ENCODE measurements around the gene TCEA3. TPM values are rescaled to one million over a fixed set of nuclear protein-coding genes. Genes with fewer than 3 reads are reported as not detected.

Gene TCEA3
- total and polyA plus RNA-seq, 7 experiments from 2014 or later = 20.2 to 59.2 (median 49.3) TPM

- Histone ChIP-seq H3K4me1 (ENCODE audit: control insufficient read depth in 2 of 2, insufficient read depth in 2 of 2, low read length in 2 of 2) (peaks cover 6 to 8% of the 10 kb centered on the region in 2 donors), H3K9me3 (ENCODE audit: control insufficient read depth in 2 of 3, low read length in 3 of 3) (peaks cover 10 to 27% (median 12%) of the 10 kb centered on the region in 3 experiments), H3K36me3 (ENCODE audit: control insufficient read depth in 2 of 3, insufficient read depth in 3 of 3, low read length in 3 of 3) (peaks cover 6 to 31% (median 12%) of the 10 kb centered on the region in 3 experiments), H3K4me3 (ENCODE audit: low read length) (no peak overlapping the region), H3K27ac (ENCODE audit: low read depth, low read length) (no peak overlapping the region), H3K27me3 (ENCODE audit: control insufficient read depth in 2 of 2, insufficient read depth in 2 of 2, low read length in 2 of 2) (no peaks in the 10 kb centered on the region)
- Mint-ChIP-seq H3K36me3 (peaks cover 13 to 60% (median 35%) of the 10 kb centered on the region in 5 donors), H3K9me3 (peaks cover 0 to 31% (median 21%) of the 10 kb centered on the region in 11 donors), H3K4me1 (peaks cover 25 to 41% (median 35%) of the 10 kb centered on the region in 7 donors), H3K27me3 (no peaks in the 10 kb centered on the region), H3K4me3 (peak overlapping the region in 9 of 10 donors; percentile 8 to 99 (median 95)), H3K27ac (peak overlapping the region in 2 of 9 donors; percentile 8 to 51)
- ATAC-seq = no peak
- no peak for DNase-seq
- intact Hi-C loops (cut with micrococcal nuclease) = loop anchor here in 1 of 2 donors (10.0 kb wide), 1 partner anchor 259 kb away; no protein-coding TSS in a partner anchor
- ChIA-PET POLR2A (interaction anchor here (3.8 kb wide), 1 partner anchor 21 kb away, joined by 62 read pairs; the partner anchor contains the start of gene HNRNPR), CTCF (interaction anchor here (0.6 kb wide), 1 partner anchor 552 kb away, joined by 4 read pairs; no protein-coding TSS in a partner anchor)
Observed at GRCh38 chr1:23366146-23366545, 58.4 kb downstream of the TCEA3 start.

- no peak for ATAC-seq
- peaks cover 6 to 22% (median 12%) of the 10 kb centered on the region in 3 experiments for H3K36me3 ChIP-seq (ENCODE audit: control insufficient read depth in 2 of 3, insufficient read depth in 3 of 3, low read length in 3 of 3)
Observed at GRCh38 chr1:23362218-23362713, 62.3 kb downstream of the TCEA3 start.

GRCh38 chr1:23358310-23358875 lies 66.2 kb downstream of the TCEA3 start:
- H3K9me3 Mint-ChIP-seq = peaks cover 6 to 55% (median 34%) of the 10 kb centered on the region in 11 donors
- no peaks in the 10 kb centered on the region for H3K27me3 Mint-ChIP-seq
- POLR2A ChIA-PET = interaction anchor here (0.6 to 0.7 kb wide), 3 partner anchors 9 to 294 kb away, joined by 3 read pairs; no protein-coding TSS in a partner anchor
- intact Hi-C loops (cut with micrococcal nuclease) = no loop called here
- H3K4me1 Mint-ChIP-seq = peaks cover 4 to 14% (median 6%) of the 10 kb centered on the region in 7 donors
- CTCF ChIA-PET = no interaction called here
- H3K36me3 ChIP-seq (ENCODE audit: control insufficient read depth in 2 of 3, insufficient read depth in 3 of 3, low read length in 3 of 3) = peaks cover 6 to 18% (median 12%) of the 10 kb centered on the region in 3 experiments
- DNase-seq (no peak), ATAC-seq (no peak)
- H3K27ac ChIP-seq (ENCODE audit: low read depth, low read length) = no peak overlapping the region
- H3K4me3 Mint-ChIP-seq = no peak overlapping the region
- H3K36me3 Mint-ChIP-seq = peaks cover 26 to 67% (median 54%) of the 10 kb centered on the region in 5 donors
- H3K9me3 ChIP-seq (ENCODE audit: control insufficient read depth in 2 of 3, low read length in 3 of 3) = peaks cover 10 to 37% (median 22%) of the 10 kb centered on the region in 3 experiments
- no peaks in the 10 kb centered on the region for H3K4me1 ChIP-seq (ENCODE audit: control insufficient read depth in 2 of 2, insufficient read depth in 2 of 2, low read length in 2 of 2)
- H3K27ac Mint-ChIP-seq = no peak overlapping the region
- no peak overlapping the region for H3K4me3 ChIP-seq (ENCODE audit: low read length)
- H3K27me3 ChIP-seq (ENCODE audit: control insufficient read depth in 2 of 2, insufficient read depth in 2 of 2, low read length in 2 of 2) = no peaks in the 10 kb centered on the region

More at GRCh38 chr1:23362218-23362713, 62.3 kb downstream of the TCEA3 start:
- H3K4me1 Mint-ChIP-seq = peaks cover 11 to 16% (median 15%) of the 10 kb centered on the region in 7 donors
- no peak for DNase-seq
- ChIA-PET POLR2A (interaction anchor here (0.6 to 2.0 kb wide), 4 partner anchors 12 to 18 kb away, joined by 3 to 11 read pairs (median 4); partner anchors contain the start of gene HNRNPR), CTCF (no interaction called here)
- H3K27ac ChIP-seq (ENCODE audit: low read depth, low read length) = no peak overlapping the region
- H3K9me3 ChIP-seq (ENCODE audit: control insufficient read depth in 2 of 3, low read length in 3 of 3) = peaks cover 10 to 42% (median 22%) of the 10 kb centered on the region in 3 experiments
- no peak overlapping the region for H3K4me3 Mint-ChIP-seq
- H3K27ac Mint-ChIP-seq = no peak overlapping the region
- peaks cover 3 to 58% (median 35%) of the 10 kb centered on the region in 11 donors for H3K9me3 Mint-ChIP-seq
- peaks cover 26 to 86% (median 62%) of the 10 kb centered on the region in 5 donors for H3K36me3 Mint-ChIP-seq
- no peaks in the 10 kb centered on the region for H3K27me3 Mint-ChIP-seq
- intact Hi-C loops (cut with micrococcal nuclease) = loop anchor here in 1 of 2 donors (10.0 kb wide), 1 partner anchor 263 kb away; no protein-coding TSS in a partner anchor
- no peaks in the 10 kb centered on the region for H3K27me3 ChIP-seq (ENCODE audit: control insufficient read depth in 2 of 2, insufficient read depth in 2 of 2, low read length in 2 of 2)
- H3K4me1 ChIP-seq (ENCODE audit: control insufficient read depth in 2 of 2, insufficient read depth in 2 of 2, low read length in 2 of 2) = peaks cover 2 to 3% of the 10 kb centered on the region in 2 donors
- no peak overlapping the region for H3K4me3 ChIP-seq (ENCODE audit: low read length)

DNA sequence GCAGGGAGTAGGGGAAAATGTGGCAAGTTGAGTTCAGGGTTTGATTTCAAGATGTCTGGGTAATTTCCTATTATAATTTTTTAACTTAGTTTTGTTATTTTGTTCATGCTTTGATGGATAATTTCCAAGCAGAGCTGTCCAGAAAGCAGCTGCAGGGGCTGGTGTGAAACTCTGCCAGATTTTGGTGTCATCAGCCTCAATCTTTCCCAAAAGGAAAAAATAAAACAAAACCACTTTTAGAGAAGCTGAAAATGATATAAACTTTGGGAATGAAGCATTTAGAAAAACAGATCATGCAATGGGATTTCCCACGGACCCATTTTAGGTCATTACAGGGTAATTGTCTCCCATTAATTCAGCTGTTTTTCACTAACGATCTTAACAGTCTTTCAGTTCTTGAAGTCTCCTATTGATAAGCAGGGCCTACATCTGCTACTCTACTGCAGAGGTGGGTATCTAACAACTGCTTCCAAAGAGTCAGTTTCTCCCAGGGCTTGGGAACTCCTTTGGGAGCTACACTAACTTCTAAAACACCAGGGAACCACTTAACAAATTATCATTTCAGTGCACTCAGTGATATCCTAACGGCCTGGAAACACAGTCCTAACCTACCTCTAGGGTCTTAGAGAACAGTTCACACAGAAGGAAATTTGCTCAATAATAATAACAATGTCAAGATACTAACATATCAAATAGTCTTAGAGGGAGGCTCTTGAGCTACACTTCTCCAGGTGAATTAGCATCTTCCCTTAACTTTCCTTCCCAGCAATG lies 67.2 kb downstream of the TCEA3 start:
- peaks cover 3 to 48% (median 26%) of the 10 kb centered on the region in 11 donors for H3K9me3 Mint-ChIP-seq
- ATAC-seq = no peak
- Histone ChIP-seq H3K36me3 (ENCODE audit: control insufficient read depth in 2 of 3, insufficient read depth in 3 of 3, low read length in 3 of 3) (peaks cover 0 to 7% (median 5%) of the 10 kb centered on the region in 3 experiments), H3K4me1 (ENCODE audit: control insufficient read depth in 2 of 2, insufficient read depth in 2 of 2, low read length in 2 of 2) (no peaks in the 10 kb centered on the region), H3K27ac (ENCODE audit: low read depth, low read length) (no peak overlapping the region), H3K9me3 (ENCODE audit: control insufficient read depth in 2 of 3, low read length in 3 of 3) (peaks cover 6 to 26% (median 22%) of the 10 kb centered on the region in 3 experiments), H3K4me3 (ENCODE audit: low read length) (no peak overlapping the region), H3K27me3 (ENCODE audit: control insufficient read depth in 2 of 2, insufficient read depth in 2 of 2, low read length in 2 of 2) (no peaks in the 10 kb centered on the region)
- peaks cover 18 to 56% (median 43%) of the 10 kb centered on the region in 5 donors for H3K36me3 Mint-ChIP-seq
- H3K4me1 Mint-ChIP-seq = peaks cover 4 to 14% (median 6%) of the 10 kb centered on the region in 7 donors
- no peaks in the 10 kb centered on the region for H3K27me3 Mint-ChIP-seq
- CTCF ChIA-PET = interaction anchor here (0.8 kb wide), 1 partner anchor 29 kb away, joined by 3 read pairs; no protein-coding TSS in a partner anchor
- POLR2A ChIA-PET = interaction anchor here (0.9 kb wide), 1 partner anchor 12 kb away, joined by 3 read pairs; no protein-coding TSS in a partner anchor
- intact Hi-C loops (cut with micrococcal nuclease) = no loop called here
- no peak overlapping the region for H3K4me3 Mint-ChIP-seq
- no peak for DNase-seq
- no peak overlapping the region for H3K27ac Mint-ChIP-seq

DNA sequence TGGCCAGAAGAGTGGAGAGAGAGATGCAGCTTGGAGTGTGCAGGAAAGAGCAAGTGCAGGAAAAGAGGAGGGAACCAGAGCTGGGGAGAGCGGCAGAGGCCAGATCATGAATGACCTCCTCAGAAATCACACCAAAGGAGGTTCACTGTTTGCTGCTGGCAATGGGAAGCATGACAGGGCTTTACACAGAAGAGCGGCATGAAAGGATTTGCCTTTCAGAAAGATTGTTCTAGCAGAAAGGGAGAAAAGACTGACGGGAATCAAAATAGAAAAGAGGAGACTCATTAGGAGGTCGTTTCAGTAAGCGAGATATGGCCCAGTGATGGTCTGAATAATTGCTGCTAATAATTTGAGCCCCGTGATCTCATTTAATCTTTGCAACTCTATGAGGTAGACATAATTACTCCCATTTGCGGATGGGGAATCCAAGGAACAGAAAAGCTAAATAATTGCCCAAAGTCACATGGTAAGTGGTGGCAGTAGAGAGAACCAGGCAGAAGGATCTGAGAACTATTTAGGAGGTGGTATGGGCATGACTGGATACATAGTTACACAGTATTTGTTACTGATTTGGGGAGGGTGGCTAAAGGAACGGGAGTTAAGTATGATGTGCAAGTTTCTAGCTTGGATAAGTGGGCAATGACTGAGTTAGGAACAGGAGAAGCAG lies 67.9 kb downstream of the TCEA3 start:
- Mint-ChIP-seq H3K36me3 (peaks cover 14 to 49% (median 36%) of the 10 kb centered on the region in 5 donors), H3K4me3 (no peak overlapping the region), H3K4me1 (peaks cover 4 to 14% (median 6%) of the 10 kb centered on the region in 7 donors), H3K9me3 (peaks cover 3 to 44% (median 20%) of the 10 kb centered on the region in 11 donors), H3K27ac (peak overlapping the region in 1 of 9 donors; percentile 18), H3K27me3 (no peaks in the 10 kb centered on the region)
- DNase-seq (no peak), ATAC-seq (no peak)
- intact Hi-C loops (cut with micrococcal nuclease) = no loop called here
- POLR2A ChIA-PET = interaction anchor here (0.9 kb wide), 1 partner anchor 12 kb away, joined by 3 read pairs; no protein-coding TSS in a partner anchor
- H3K4me3 ChIP-seq (ENCODE audit: low read length) = no peak overlapping the region
- CTCF ChIA-PET = no interaction called here
- no peaks in the 10 kb centered on the region for H3K27me3 ChIP-seq (ENCODE audit: control insufficient read depth in 2 of 2, insufficient read depth in 2 of 2, low read length in 2 of 2)
- peaks cover 0 to 19% (median 15%) of the 10 kb centered on the region in 3 experiments for H3K9me3 ChIP-seq (ENCODE audit: control insufficient read depth in 2 of 3, low read length in 3 of 3)
- H3K27ac ChIP-seq (ENCODE audit: low read depth, low read length) = no peak overlapping the region
- H3K4me1 ChIP-seq (ENCODE audit: control insufficient read depth in 2 of 2, insufficient read depth in 2 of 2, low read length in 2 of 2) = no peaks in the 10 kb centered on the region
- H3K36me3 ChIP-seq (ENCODE audit: control insufficient read depth in 2 of 3, insufficient read depth in 3 of 3, low read length in 3 of 3) = no peaks in the 10 kb centered on the region

DNA sequence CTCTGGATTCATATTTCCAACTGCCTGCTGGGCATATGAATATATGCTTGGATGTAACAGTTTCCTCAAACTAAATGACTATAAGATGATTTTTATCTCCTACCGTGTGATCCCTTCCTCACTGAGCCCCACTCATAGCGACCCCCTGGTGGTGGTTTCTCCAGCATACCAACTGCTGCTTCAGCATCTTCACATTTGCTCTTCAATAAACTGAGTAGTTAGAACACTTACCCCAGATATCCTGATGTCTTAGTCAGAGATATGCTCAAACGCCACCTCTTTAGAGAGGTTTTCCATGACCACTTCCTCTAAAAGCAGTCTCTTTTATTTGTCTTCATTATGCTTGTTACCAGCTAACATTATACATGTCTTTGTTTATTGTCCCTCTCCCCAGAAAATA lies 70.3 kb downstream of the TCEA3 start:
- Histone ChIP-seq H3K4me3 (ENCODE audit: low read length) (no peak overlapping the region), H3K27ac (ENCODE audit: low read depth, low read length) (no peak overlapping the region), H3K9me3 (ENCODE audit: control insufficient read depth in 2 of 3, low read length in 3 of 3) (no peaks in the 10 kb centered on the region), H3K27me3 (ENCODE audit: control insufficient read depth in 2 of 2, insufficient read depth in 2 of 2, low read length in 2 of 2) (no peaks in the 10 kb centered on the region), H3K4me1 (ENCODE audit: control insufficient read depth in 2 of 2, insufficient read depth in 2 of 2, low read length in 2 of 2) (no peaks in the 10 kb centered on the region), H3K36me3 (ENCODE audit: control insufficient read depth in 2 of 3, insufficient read depth in 3 of 3, low read length in 3 of 3) (no peaks in the 10 kb centered on the region)
- DNase-seq (peak in 1 of 9 donors; percentile 9), ATAC-seq (no peak)
- CTCF ChIA-PET = no interaction called here
- peak overlapping the region in 1 of 9 donors; percentile 42 for H3K27ac Mint-ChIP-seq
- H3K36me3 Mint-ChIP-seq = peaks cover 0 to 26% (median 13%) of the 10 kb centered on the region in 5 donors
- POLR2A ChIA-PET = no interaction called here
- H3K27me3 Mint-ChIP-seq = no peaks in the 10 kb centered on the region
- H3K4me1 Mint-ChIP-seq = peaks cover 4 to 14% (median 6%) of the 10 kb centered on the region in 7 donors
- intact Hi-C loops (cut with micrococcal nuclease) = no loop called here
- peaks cover 0 to 24% (median 4%) of the 10 kb centered on the region in 11 donors for H3K9me3 Mint-ChIP-seq
- no peak overlapping the region for H3K4me3 Mint-ChIP-seq
